GM06990 (cell line): ENCODE data around the gene ZWILCH.

Source experiments
- DNase-seq: peaks from one replicate; pipeline ENCODE4 v3.0.0-alpha.2; 2011; ENCODE audit not compliant: insufficient read length; ENCODE audit errors: extremely low read depth
- H3K27me3 ChIP-seq: replicated peaks from 2 replicates; pipeline ENCODE4 v1.6.0; 2011; ENCODE audit warnings: low read length; ENCODE audit not compliant: control insufficient read depth, insufficient read depth
- H3K36me3 ChIP-seq: 2 replicates; pipeline ENCODE4 v1.5.1; 2011; ENCODE audit warnings: low read length; ENCODE audit not compliant: control insufficient read depth, insufficient read depth
- H3K4me3 ChIP-seq: replicated peaks from 2 replicates; pipeline ENCODE4 v1.5.1; 2011; ENCODE audit warnings: low read depth, mild to moderate bottlenecking, control low read depth, low read length
- TF ChIP-seq, protein P1 (sequence below): IDR thresholded peaks from 2 replicates; pipeline ENCODE4 v1.5.1; 2011; ENCODE audit warnings: low read length, control low read depth, mild to moderate bottlenecking, inconsistent platforms; ENCODE audit not compliant: insufficient read depth, poor library complexity, severe bottlenecking

The ZWILCH gene

DNA sequence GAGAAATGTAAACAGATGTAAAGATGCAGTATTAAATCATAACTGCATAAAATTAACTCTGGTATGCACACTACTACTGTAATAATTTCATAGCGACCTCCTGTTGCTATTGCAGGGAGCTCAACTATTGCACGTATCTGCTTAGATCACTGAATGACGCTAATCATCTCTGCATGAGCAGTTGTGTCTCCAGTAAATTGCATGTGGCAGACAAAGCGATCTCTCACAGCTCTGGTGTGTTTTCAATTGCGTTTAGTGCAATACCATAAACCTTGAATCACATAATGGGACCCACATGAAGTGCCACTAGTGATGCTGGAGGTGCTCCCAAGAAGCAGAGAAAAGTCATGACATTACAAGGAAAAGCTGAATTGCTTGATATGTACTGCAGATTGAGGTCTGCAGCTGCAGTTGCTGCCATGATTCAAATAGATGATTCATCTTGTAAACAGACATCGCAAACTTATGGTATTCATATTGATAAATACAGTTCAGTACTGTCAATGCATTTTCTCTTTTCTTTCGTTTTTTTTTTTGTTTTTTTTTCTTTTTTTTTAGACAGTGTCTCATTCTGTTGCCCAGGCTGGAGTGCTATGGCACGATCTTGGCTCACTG lies 90.9 kb downstream of the ZWILCH start:
- DNase-seq: no peak
- H3K4me3 ChIP-seq: no peak overlapping the region
- no peaks in the 10 kb centered on the region for H3K36me3 ChIP-seq
- H3K27me3 ChIP-seq: no peaks in the 10 kb centered on the region; the same call in 1 of the 2 replicates
- TF ChIP-seq, protein P1, sequence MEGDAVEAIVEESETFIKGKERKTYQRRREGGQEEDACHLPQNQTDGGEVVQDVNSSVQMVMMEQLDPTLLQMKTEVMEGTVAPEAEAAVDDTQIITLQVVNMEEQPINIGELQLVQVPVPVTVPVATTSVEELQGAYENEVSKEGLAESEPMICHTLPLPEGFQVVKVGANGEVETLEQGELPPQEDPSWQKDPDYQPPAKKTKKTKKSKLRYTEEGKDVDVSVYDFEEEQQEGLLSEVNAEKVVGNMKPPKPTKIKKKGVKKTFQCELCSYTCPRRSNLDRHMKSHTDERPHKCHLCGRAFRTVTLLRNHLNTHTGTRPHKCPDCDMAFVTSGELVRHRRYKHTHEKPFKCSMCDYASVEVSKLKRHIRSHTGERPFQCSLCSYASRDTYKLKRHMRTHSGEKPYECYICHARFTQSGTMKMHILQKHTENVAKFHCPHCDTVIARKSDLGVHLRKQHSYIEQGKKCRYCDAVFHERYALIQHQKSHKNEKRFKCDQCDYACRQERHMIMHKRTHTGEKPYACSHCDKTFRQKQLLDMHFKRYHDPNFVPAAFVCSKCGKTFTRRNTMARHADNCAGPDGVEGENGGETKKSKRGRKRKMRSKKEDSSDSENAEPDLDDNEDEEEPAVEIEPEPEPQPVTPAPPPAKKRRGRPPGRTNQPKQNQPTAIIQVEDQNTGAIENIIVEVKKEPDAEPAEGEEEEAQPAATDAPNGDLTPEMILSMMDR: no peak

DNA sequence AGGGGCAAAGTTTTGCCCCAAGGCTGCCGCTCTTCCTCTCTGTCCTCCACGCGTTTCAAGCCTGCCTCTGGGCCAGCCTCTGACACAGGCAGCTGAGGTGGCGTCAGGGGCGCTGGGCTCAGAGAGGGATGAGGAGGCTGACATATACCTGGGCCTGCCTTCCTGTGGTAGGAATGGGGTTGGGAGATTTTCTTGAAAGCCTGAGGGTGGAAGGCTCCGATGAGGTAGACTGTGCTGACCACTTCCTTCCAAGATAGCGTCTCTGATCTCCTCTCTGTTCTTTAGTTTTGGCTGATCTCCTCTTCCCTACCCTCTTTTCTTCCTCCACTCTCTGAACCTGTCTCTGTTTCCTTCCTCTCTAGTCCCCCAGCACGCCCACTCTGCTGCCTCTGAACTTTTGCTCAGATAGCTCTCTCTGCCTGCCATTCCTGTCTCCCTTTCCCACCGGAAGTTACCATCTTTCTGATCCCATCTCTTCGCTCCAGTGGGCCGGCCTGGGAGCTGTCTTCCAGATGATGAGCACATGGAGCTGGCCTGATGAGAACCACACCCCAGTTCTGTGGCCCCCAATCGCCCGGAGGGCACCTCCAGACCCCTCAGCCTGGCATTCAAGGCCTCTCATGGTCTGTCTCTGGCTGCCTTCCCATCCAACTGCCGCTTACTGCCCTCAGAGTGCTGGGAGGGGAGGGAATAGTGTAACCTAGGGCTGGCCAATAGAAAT lies 93.1 kb downstream of the ZWILCH start:
- Histone ChIP-seq H3K36me3 (no peaks in the 10 kb centered on the region), H3K27me3 (no peaks in the 10 kb centered on the region; the same call in 1 of the 2 replicates), H3K4me3 (no peak overlapping the region)
- no peak for DNase-seq
- TF ChIP-seq, protein P1: no peak
